ENCODE results near the gene ADCYAP1R1. TPM values are rescaled to one million over a fixed set of nuclear protein-coding genes. Genes with fewer than 3 reads are reported as not detected.

ADCYAP1R1 gene
- total and polyA plus RNA-seq, 12 donors = 0.22 to 25.0 (median 1.5) TPM

- Histone ChIP-seq H3K27me3 (no peaks in the 10 kb centered on the region), H3K4me1 (replicated peaks in 1 of 2) (no peaks in the 10 kb centered on the region), H3K27ac (peak overlapping the region in 1 of 5 donors; percentile 54), H3K4me3 (no peak overlapping the region), H3K9me3 (replicated peaks in 1 of 3) (no peaks in the 10 kb centered on the region), H3K36me3 (replicated peaks in 1 of 2) (no peaks in the 10 kb centered on the region)
- no peak for DNase-seq
- WGBS, 4 donors = 86 to 99% (median 95%) methylated on average over 5 of the region's 5 CpGs
- intact Hi-C loops (cut with DNase I) = loop anchor here in 1 of 2 donors (10.0 kb wide), 1 partner anchor 77 kb away; no protein-coding TSS in a partner anchor
- no peak for TF ChIP-seq CTCF (IDR thresholded peaks at IDR 0.05)
- TF ChIP-seq POLR2A (IDR thresholded peaks at IDR 0.05) = no peak
Observed at GRCh38 chr7:31028006-31028405, 24.1 kb upstream of the ADCYAP1R1 start.

- 90 to 94% (median 91%) methylated on average over 9 to 18 of the region's 18 CpGs for WGBS, 4 donors
- peak in 1 of 7 donors; percentile 85 for DNase-seq
- Histone ChIP-seq H3K36me3 (replicated peaks in 1 of 2) (no peaks in the 10 kb centered on the region), H3K4me1 (replicated peaks in 1 of 2) (no peaks in the 10 kb centered on the region), H3K4me3 (no peak overlapping the region), H3K27ac (peak overlapping the region in 1 of 5 donors; percentile 54), H3K9me3 (replicated peaks in 1 of 3) (no peaks in the 10 kb centered on the region), H3K27me3 (no peaks in the 10 kb centered on the region)
- intact Hi-C loops (cut with DNase I) = loop anchor here in 1 of 2 donors (10.0 kb wide), 1 partner anchor 76 kb away; no protein-coding TSS in a partner anchor
- no peak for TF ChIP-seq POLR2A (IDR thresholded peaks at IDR 0.05)
- no peak for TF ChIP-seq CTCF (IDR thresholded peaks at IDR 0.05)
Observed at GRCh38 chr7:31028417-31028992, 23.6 kb upstream of the ADCYAP1R1 start.

GRCh38 chr7:31029251-31030042, 22.7 kb upstream of the ADCYAP1R1 start:
- TF ChIP-seq CTCF (IDR thresholded peaks at IDR 0.05) (no peak), POLR2A (IDR thresholded peaks at IDR 0.05) (no peak)
- Histone ChIP-seq H3K4me3 (no peak overlapping the region), H3K36me3 (replicated peaks in 1 of 2) (no peaks in the 10 kb centered on the region), H3K9me3 (replicated peaks in 1 of 3) (no peaks in the 10 kb centered on the region), H3K4me1 (replicated peaks in 1 of 2) (no peaks in the 10 kb centered on the region), H3K27ac (no peak overlapping the region), H3K27me3 (no peaks in the 10 kb centered on the region)
- no peak for DNase-seq
- intact Hi-C loops (cut with DNase I) = loop anchor here in 1 of 2 donors (10.0 kb wide), 1 partner anchor 75 kb away; no protein-coding TSS in a partner anchor
- WGBS, 4 donors = 70 to 78% (median 75%) methylated on average over 5 to 7 of the region's 7 CpGs

- 68 to 83% (median 76%) methylated on average over 5 of the region's 5 CpGs for WGBS, 4 donors
- H3K27ac ChIP-seq = no peak overlapping the region
- H3K27me3 ChIP-seq = no peaks in the 10 kb centered on the region
- DNase-seq = no peak
- TF ChIP-seq CTCF (IDR thresholded peaks at IDR 0.05) = no peak
- no peak for TF ChIP-seq POLR2A (IDR thresholded peaks at IDR 0.05)
- H3K4me1 ChIP-seq (replicated peaks in 1 of 2) = no peaks in the 10 kb centered on the region
- H3K9me3 ChIP-seq (replicated peaks in 1 of 3) = no peaks in the 10 kb centered on the region
- H3K4me3 ChIP-seq = no peak overlapping the region
- no peaks in the 10 kb centered on the region for H3K36me3 ChIP-seq (replicated peaks in 1 of 2)
- intact Hi-C loops (cut with DNase I) = no loop called here
Observed at GRCh38 chr7:31033674-31034300, 18.3 kb upstream of the ADCYAP1R1 start.

Measured in adrenal gland (tissue), 12 donors.